ENCODE data around the gene COL3A1. TPM values are rescaled to one million over a fixed set of nuclear protein-coding genes. Genes with fewer than 3 reads are reported as not detected.

Gene COL3A1
- polyA plus RNA-seq, 3 donors, result not detected

GRCh38 chr2:189024901-189025618 is 50.9 kb downstream of the COL3A1 start:
- H3K4me2 ChIP-seq (replicated peaks; ENCODE audit: extremely low read depth, low read length, poor library complexity, severe bottlenecking), result no peak overlapping the region
- no peaks in the 10 kb centered on the region for H3K79me2 ChIP-seq (ENCODE audit: insufficient read depth, low read length)
- no peaks in the 10 kb centered on the region for H3K36me3 ChIP-seq (replicated peaks in 1 of 2; ENCODE audit: control insufficient read depth in 1 of 2, insufficient read depth in 2 of 2, low read length in 2 of 2)
- no peak overlapping the region for H2AFZ ChIP-seq (ENCODE audit: insufficient read depth, low read depth, low read length, poor library complexity, severe bottlenecking)
- H3K4me1 ChIP-seq (ENCODE audit: control insufficient read depth in 1 of 2, insufficient read depth in 2 of 2, low read length in 2 of 2), result no peaks in the 10 kb centered on the region
- no peak overlapping the region for H3K4me3 ChIP-seq (replicated peaks in 1 of 3; ENCODE audit: low read depth in 2 of 3, low read length in 3 of 3)
- H3K36me3 Mint-ChIP-seq, result no peaks in the 10 kb centered on the region
- no peaks in the 10 kb centered on the region for H4K20me1 ChIP-seq (ENCODE audit: insufficient read depth, low read length)
- no peaks in the 10 kb centered on the region for H3K27me3 Mint-ChIP-seq (ENCODE audit: low read depth in 3 of 3)
- H3K27ac Mint-ChIP-seq, result no peak overlapping the region
- no peaks in the 10 kb centered on the region for H3K4me1 Mint-ChIP-seq
- no peaks in the 10 kb centered on the region for H3K27me3 ChIP-seq (ENCODE audit: control insufficient read depth in 2 of 2, insufficient read depth in 2 of 2, low read length in 2 of 2)
- no peak for DNase-seq
- intact Hi-C loops (cut with micrococcal nuclease), result no loop called here
- TF ChIP-seq CTCF (IDR thresholded peaks at IDR 0.05), result no peak
- peaks cover 3 to 12% of the 10 kb centered on the region in 2 donors for H3K9me3 ChIP-seq (replicated peaks in 1 of 2; ENCODE audit: control insufficient read depth in 1 of 2, insufficient read depth in 1 of 2, low read length in 2 of 2)
- H3K27ac ChIP-seq (ENCODE audit: low read depth in 1 of 2, low read length in 2 of 2), result no peak overlapping the region
- no peak overlapping the region for H3K4me3 Mint-ChIP-seq
- no peak overlapping the region for H3K9ac ChIP-seq (ENCODE audit: insufficient read depth, low read length, poor library complexity, severe bottlenecking)
- 75% methylated on average over 2 of the region's 3 CpGs for whole genome bisulfite sequencing (ENCODE audit: insufficient coverage)
- peaks cover 0 to 8% (median 2%) of the 10 kb centered on the region in 7 donors for H3K9me3 Mint-ChIP-seq

GRCh38 chr2:189037518-189037917 is 63.3 kb downstream of the COL3A1 start:
- Histone ChIP-seq H3K27ac (ENCODE audit: low read depth in 1 of 2, low read length in 2 of 2) (no peak overlapping the region), H4K20me1 (ENCODE audit: insufficient read depth, low read length) (no peaks in the 10 kb centered on the region), H3K79me2 (ENCODE audit: insufficient read depth, low read length) (no peaks in the 10 kb centered on the region), H3K36me3 (replicated peaks in 1 of 2; ENCODE audit: control insufficient read depth in 1 of 2, insufficient read depth in 2 of 2, low read length in 2 of 2) (no peaks in the 10 kb centered on the region), H3K4me3 (replicated peaks in 1 of 3; ENCODE audit: low read depth in 2 of 3, low read length in 3 of 3) (no peak overlapping the region), H3K4me1 (ENCODE audit: control insufficient read depth in 1 of 2, insufficient read depth in 2 of 2, low read length in 2 of 2) (no peaks in the 10 kb centered on the region), H3K27me3 (ENCODE audit: control insufficient read depth in 2 of 2, insufficient read depth in 2 of 2, low read length in 2 of 2) (no peaks in the 10 kb centered on the region), H3K9ac (ENCODE audit: insufficient read depth, low read length, poor library complexity, severe bottlenecking) (no peak overlapping the region), H3K4me2 (replicated peaks; ENCODE audit: extremely low read depth, low read length, poor library complexity, severe bottlenecking) (no peak overlapping the region), H3K9me3 (replicated peaks in 1 of 2; ENCODE audit: control insufficient read depth in 1 of 2, insufficient read depth in 1 of 2, low read length in 2 of 2) (peaks cover 3 to 5% of the 10 kb centered on the region in 2 donors), H2AFZ (ENCODE audit: insufficient read depth, low read depth, low read length, poor library complexity, severe bottlenecking) (no peak overlapping the region)
- Mint-ChIP-seq H3K36me3 (no peaks in the 10 kb centered on the region), H3K9me3 (peaks cover 0 to 6% (median 4%) of the 10 kb centered on the region in 7 donors), H3K4me1 (no peaks in the 10 kb centered on the region), H3K4me3 (no peak overlapping the region), H3K27me3 (ENCODE audit: low read depth in 3 of 3) (no peaks in the 10 kb centered on the region), H3K27ac (no peak overlapping the region)
- no peak for DNase-seq
- intact Hi-C loops (cut with micrococcal nuclease), result no loop called here
- WGBS (ENCODE audit: insufficient coverage), result no CpG with 5 or more reads among the region's 1 CpG
- TF ChIP-seq CTCF (IDR thresholded peaks at IDR 0.05), result no peak

All from CD14-positive monocyte (primary cell).